Activated naive CD4-positive, alpha-beta T cell (primary cell): Measurements from ENCODE around the gene FRS2.
A peak's percentile ranks its signal among the peaks of the same experiment; 100 is the strongest.

Experiments
- DNase-seq, 4 experiments: peaks; one replicate each; lab custom pipeline; 2025; lab: John Stamatoyannopoulos, UW

FRS2 gene

DNA sequence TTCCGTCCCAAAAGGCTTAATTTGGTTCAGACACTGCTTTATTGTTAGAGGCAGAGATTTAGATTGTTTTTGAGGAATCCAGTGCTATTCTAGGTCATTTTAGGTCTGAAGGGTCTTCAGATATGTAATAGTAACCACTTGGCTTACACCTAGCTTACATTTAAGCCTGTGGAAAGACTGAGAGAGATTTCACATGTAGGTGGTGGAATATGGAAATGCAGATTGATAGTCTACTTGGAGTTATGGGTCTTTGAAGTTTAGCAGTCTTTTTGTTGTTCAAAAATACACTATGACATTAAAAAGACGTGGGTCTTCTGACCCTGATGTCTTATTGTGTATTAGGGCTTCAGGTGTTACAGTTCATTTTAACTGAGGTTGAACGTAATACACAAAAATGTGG, 63.7 kb downstream of the FRS2 start:
- no peak for DNase-seq

DNA sequence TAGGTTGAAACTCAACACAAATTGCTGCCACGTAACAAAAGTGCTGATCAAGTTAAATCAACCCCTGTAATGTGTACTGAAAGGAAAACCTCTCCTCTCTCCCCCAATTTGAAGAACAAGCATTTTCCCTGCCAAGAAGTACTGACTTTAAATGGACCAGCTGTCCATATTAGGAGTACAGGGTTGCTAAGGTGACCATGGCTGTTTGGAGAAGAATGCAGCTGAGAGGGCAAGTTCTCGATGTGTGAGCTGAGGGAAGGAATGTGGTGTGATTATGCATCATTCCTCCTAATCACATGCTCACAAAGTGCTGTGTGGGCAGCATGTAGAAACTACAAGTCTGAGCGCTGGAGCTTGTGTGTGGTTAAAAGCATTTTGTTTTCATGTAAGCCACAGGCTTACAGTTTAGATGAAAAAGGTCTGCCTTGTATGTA, 64.2 kb downstream of the FRS2 start:
- no peak for DNase-seq

DNA sequence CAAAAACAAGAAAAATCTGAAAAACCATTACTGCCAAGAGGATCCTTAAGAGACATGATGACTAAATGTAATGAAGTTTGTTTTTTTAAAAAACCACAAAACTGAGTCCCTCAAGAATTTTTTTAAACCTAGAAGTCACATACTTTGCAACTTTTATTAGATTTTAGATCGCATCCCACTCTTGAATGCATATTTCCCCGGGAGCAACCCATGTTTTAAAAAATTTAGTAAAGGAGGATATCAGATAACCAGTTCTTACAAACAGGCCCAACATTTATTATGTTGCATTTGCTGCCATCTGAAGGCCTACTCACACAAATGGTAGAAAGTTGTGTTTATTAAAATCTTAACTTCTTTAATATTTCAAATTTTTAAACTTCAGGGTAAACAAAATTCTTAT, 70.8 kb downstream of the FRS2 start:
- no peak for DNase-seq

DNA sequence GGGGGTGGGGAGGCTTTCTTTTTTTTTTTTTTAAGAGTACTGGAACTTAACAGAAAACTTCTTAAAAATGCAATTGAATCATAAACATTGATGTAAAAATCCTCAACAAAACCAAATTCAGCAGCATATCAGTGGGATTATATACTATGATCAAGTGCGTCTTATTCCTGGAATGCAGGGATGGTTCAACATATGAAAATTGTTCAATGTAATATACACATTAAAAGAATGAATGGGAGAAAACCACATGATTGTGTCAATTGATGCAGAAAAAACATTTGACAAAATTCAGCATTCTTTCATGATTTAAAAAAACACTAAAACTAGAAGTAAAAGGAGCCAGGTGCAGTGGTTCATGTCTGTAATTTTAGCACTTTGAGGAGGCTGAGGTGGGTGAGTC, 73.9 kb downstream of the FRS2 start:
- DNase-seq, result no peak

DNA sequence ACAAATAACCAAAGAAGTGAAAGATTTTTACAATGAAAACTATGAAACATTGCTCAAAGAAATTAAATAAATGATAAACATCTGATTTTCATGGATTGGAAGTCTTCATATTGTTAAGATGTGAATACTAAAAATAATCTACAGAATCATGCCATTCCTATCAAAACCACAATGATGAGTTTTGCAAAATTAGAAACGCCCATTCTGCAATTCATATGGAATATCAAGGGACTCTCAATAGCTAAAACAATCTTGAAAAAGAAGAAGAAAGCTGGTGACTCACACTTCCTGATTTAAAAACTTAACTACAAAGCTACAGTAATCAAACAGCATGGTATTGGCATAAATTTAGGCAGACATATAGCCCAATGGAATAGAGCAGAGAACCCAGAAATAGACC, 74.9 kb downstream of the FRS2 start:
- no peak for DNase-seq

DNA sequence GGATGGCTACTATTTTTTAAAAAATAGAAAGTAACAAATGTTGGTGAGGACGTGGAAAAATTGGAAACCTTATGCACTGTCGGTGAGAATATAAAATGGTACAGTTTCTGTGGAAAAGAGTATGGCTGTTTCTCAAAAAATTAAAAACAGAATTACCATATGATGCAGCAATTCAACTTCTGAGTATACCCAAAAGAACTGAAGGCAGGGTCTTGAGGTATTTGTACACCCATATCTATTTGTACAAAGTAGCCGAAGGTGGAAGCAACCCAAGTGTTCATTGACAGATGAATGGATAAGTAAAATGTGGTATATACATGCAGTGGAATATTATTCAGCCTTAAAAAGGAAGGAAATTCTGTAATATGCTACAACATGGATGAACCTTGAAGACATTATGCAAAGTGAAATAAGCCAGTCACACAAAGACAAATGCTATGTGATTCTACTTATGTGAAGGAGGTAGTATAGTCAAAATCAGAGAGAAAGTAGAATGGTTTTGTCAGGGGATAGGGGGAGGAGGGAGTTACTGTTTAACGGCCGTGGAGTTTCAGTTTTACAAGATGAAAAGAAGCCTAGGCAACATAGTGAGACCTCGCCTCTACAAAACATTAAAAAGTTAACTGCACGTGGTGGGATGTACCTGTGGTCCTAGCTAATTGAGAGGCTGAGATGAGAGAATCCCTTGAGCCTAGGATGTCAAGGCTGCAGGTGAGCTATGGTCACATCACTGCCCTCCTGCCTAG, 76.7 kb downstream of the FRS2 start:
- DNase-seq, result no peak

DNA sequence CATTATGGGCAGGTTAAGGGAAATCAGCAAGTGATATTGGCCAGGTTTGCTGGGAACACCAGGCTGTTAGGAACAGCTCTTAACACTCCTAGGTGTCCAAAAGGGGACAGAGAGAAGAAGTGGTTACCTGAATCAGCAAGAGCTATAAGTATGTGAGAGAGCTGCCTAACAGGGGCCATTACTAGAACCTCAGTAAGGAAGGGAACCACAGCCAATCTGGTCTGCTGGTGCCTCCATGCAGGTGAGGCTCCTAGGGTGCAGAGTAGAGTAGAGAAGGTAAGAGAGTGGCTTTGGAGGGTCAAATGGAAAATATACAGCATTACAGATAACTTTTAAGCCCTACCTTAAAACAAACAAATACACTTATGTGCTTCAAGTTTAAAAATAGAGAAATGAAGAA, 78.5 kb downstream of the FRS2 start:
- no peak for DNase-seq

DNA sequence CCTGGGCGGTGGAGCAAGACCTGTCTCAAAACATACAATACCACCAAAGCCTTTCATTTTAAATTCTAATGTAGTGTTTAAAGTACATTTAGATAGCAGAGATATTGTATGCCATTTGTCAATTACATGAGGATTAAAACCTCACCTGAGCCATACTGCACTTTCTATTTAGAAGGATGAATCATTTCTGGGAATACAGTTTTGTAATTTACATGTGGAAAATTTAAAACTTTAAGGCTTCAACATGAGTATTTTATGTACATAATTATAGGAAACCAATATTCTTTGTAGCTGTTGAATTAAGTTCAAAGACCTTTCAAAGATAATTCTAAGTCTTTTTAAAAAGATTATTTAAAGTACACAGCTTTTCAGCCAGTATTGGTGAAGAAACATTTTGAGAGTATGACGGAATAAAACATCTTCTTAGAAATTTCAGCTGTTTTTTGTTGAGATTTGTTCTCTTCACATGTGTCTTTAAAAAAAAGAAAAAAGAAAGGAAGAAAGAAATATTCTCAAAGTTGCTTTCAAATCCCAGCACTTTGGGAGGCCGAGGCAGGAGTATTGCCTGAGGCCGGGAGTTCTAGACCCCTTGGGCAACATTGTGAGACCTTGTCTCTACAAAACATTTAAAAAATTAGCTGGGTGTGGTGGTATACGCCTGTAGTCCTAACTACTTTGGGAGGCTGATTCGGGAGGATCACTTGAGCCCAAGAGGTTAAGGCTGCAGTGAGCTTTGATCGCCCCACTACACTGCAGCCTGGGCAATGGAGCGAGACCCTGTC, 80.6 kb downstream of the FRS2 start:
- no peak for DNase-seq

DNA sequence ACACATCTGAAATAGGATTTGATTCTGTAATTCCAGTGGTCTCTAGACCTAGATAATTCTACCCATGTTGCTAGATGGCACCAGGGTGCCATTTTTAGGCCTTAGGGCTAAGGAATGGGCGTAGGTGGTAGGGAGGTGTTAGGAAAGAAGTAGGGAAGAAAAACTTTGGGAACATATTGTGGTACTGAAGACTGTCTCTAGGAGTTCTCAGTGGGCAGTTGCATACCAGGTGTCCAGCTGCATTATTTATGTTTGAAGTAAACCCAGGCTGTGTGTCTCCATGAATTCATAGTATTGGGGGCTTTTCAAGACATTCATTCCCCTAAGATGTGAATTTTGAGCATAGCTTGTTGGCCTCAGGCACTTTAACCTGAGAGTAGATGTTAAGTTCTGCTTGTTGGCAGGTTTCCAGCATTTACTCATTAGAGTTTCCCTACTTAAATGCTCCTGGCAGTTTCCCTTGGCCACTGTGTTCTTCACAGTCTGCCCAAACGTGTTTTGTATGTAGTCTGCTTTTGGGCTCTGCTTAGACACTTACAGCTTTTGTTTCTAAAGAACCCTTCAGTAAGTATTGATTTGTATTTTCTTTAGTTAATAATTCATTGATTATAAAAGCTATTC, 83.5 kb downstream of the FRS2 start:
- DNase-seq, result no peak

DNA sequence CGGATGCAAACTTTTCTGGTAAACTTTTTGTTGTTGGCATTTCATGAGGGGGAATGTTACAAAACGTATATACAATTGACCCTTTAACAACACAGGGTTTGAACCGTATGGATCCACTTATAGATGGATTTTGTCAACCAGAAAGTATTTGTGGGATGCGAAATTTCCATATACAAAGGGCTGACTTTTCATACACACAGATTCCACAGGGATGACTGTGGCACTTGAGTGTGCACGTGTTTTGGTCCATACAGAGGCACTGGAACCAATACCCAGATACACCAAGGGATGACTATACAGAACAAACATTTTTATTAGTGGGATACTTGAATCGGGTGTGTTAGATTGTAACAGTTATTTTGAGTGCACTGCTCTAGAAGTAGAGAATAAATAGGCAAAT, 85.3 kb downstream of the FRS2 start:
- no peak for DNase-seq

DNA sequence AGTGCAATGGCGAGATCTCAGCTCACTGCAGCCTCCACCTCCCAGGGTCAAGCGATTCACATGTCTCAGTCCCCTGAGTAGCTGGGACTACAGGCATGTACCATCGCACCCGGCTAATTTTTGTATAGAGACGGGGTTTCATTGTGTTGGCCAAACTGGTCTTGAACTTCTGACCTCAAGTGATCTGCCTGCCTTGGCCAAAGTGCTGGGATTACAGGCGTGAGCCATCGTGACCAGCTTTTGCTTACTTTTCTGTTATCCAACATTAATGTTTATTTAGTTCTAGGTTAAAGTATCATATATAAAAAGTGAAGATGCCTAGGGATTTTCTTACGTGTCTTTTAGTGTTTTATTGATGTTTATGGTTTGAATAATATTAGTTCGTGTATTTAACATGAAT, 86.2 kb downstream of the FRS2 start:
- DNase-seq, result no peak

DNA sequence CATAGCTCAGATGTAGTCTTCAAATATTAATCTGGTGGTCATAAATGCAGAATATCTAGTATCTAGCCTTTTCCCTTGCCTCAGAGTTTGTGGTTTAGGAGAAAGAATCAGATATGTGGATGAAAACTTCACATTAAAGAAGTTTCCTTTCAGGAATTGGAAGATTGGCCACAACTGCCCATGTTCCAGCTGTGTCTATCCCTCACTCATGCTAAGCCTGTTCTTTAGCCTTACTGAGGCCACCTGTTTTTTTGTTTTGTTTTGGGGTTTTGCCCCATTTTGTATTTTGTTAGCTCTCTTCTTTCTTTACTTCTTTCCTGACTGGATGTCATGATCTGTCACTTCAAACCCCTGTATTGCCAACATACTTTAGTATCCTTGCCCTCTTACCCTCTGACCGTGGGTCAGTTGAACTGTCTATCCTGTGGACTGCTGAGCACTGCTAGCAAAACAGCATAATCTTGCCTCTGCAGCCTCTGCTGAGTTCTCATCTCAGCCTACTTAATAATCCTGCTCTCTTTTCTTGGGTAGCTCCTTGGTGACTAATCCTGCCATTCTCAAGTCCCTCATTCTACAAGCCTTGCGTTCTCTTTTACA, 93.1 kb downstream of the FRS2 start:
- DNase-seq, result no peak

DNA sequence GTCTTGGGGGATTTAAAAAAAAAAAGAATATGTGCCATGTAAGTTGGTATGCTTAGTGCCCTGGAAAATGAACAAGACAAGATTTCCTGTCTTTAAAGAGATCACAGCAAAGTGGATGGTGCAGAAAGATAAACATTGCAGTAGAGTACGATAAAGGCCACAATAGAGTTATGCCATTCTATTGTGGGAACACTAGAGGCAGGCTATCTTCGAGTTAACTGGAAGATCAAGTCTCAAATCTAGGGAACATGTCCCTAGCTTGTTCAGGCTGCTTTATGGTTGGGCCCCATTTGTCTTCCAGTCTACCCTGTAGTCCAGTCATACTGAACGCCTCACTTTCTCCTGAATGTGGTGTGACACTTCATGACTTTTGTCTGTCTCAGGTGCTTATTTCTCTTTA, 96.4 kb downstream of the FRS2 start:
- DNase-seq, result no peak

DNA sequence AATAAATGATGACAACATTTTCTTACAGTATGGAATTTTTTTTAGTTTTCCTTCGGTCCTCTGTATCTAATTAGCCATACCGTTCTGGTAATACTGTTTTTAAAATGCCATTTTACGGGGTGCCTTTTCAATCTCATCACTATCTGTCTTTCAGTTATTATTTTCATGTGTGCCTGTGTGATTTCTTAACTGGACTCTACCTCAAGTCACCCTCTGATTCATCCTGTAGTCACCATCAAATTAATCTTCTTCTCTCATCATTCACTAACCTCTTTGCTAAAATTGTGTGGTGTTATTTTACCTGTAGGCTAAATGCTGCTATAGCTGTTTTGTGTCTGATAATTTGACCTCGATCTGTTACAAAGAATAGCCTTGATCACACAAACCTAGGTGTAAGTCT, 99.0 kb downstream of the FRS2 start:
- no peak for DNase-seq

DNA sequence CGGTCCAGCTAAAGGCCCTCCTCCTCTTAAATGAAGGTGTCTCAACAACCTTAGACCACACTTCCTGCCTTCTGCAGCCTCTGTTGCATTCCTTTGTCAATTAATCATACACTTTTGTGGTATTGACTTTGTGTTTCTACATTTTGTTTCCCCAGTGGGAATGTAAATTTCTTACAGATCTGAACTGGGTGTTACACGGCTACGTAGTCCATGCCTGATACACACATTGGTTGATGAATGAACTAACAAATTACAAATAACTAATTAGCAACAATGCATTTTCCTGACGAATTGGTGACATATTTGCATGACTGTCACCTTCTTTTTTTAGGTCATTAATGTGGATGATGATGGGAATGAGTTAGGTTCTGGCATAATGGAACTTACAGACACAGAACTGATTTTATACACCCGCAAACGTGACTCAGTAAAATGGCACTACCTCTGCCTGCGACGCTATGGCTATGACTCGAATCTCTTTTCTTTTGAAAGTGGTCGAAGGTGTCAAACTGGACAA, 99.9 kb downstream of the FRS2 start:
- no peak for DNase-seq

DNA sequence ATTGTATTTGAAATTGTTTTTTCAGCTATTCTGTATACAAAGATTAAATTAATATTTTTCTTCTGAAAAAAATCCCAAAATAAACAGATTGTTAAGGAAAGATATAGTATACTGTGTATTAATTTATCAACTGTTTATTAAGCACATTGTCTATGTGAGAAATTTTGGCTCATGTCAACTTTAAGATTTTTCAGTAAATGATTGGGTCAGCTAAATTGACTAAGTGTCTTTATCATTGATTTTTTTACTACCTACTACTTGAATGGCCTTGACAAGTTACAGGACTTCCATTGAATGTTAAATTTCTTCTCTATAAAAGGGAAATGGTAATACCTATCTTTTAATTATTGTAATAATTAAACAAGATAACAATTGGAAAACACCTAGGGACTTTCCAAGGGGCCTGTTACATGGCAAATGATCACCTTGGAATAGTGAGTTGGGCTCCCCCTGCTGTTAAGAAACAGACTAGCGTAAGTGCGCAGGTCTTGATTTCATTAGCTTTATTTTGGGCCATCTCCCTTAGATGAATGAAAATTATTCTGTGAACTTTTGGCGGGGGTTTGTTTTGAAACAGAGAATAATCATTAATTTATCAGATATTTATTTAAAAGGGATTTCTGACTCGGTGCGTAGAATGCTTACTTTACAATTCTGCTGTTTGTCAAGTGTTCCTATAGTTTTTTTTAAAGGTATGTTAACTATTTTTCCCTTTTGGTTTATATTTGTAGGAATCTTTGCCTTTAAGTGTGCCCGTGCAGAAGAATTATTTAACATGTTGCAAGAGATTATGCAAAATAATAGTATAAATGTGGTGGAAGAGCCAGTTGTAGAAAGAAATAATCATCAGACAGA, 100.6 kb downstream of the FRS2 start:
- peak in 2 of 4 experiments; percentile 3 to 7 for DNase-seq

DNA sequence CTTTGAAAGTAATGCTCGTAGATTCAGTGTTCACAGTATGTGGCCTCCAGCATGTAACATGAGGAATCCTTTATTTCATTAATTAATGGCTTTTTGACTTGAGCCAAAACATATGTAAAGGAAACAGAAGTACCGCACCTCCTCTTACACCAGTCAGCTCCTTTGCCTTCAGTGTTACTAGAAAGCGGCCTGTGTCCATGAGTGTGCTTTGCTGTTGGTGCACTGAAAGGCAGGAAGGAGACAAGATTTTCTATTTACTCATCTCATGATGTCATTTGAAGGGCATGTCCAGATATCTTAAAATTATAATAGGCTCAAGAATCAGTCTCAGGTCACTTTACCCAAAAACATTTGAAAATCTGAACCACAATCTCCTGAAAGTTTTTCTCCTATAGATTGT, 105.2 kb downstream of the FRS2 start:
- no peak for DNase-seq

DNA sequence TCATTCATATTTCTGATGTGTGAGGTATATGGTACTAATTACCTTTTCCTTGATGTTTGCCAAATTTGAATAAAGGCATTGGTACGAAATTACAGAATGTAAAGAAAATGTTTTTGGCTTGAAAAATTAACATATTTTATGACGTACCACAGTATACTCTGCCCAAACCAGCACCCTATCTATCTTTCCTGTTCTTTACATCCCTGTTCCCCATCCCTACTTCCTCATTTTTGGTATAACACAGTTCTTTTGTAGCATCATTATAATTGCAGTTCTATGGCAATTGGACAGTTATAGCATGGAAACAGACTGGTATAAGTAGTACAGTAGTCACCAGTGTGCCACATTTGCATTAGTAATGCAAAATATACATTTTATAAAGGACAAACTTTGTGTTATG, 108.1 kb downstream of the FRS2 start:
- DNase-seq, result no peak

DNA sequence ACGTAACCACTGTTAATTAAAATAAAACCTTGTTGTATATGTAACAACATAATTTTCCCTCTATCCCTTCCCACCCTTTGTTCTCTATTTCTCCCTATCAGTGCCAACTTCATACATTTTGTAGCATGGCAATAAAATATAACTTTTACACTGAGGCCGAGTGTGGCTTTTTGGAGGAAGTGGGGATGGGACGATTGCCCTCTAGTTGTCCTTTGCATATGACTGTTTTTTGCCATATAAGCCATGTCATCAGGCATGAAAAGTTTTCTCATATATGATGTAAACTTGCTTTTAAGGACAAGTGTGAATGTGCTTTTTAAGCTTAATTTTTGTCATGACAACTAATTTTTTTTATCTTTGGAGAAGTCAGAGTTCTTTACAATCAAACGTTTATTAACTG, 108.8 kb downstream of the FRS2 start:
- no peak for DNase-seq

DNA sequence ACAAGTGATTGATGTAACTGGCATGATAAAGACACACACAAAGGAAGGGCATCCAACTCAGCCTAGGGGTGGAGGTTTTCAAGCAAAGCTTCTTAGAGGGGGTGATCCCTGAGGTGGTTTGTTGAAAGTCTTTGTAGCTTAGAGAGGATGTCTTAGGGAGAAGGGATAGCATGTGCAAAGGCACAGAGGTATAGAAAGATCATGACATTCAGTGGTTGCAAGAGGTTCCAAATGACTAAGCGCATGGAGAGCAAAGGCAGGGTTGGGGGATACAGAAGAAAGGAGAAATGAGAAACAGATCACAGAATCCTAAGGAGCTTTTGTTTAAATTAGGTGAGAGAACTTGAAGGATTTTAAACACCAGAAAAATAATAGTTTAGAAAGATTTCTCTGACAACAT, 109.9 kb downstream of the FRS2 start:
- no peak for DNase-seq

DNA sequence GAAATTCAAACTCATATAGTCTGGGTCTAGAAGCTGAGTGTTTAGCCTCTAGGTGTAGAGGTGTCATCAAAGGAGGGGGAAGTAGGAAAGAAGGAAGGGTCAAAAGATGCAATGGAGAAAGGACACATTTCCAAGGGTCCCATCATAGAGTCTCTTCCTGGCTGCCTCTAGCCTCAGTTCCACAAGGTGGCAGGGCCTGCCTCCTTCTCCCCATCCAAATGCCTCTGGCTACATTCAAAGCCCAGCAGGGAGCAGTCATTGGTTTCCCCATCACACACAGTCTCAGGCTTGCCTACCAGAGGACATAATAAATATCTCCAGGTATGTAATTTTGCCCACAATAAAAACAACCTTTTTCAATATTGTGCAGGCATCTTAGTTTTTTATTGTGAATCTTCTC, 113.0 kb downstream of the FRS2 start:
- DNase-seq, result no peak
